ENCODE results near the gene MRPS18A. TPM values are rescaled to one million over a fixed set of nuclear protein-coding genes. Genes with fewer than 3 reads are reported as not detected.

MRPS18A gene
- total RNA-seq, 2 experiments from 2014 or later = 41.0 to 47.4 TPM

GRCh38 chr6:43629104-43629504 is 58.5 kb downstream of the MRPS18A start, which contains the start of gene GTPBP2:
Gene GTPBP2, minus strand, starts transcription at chr6:43629264. Its CDS starts 102 bp downstream, at chr6:43629162.
- Mint-ChIP-seq H3K36me3 (peaks cover 33% of the 10 kb centered on the region), H3K4me3 (peak within 1 kb of the TSS; percentile 100), H3K27ac (peak within 1 kb of the TSS; percentile 99), H3K9me3 (ENCODE audit: low read depth) (no peaks in the 10 kb centered on the region), H3K4me1 (peaks cover 46% of the 10 kb centered on the region), H3K27me3 (no peaks in the 10 kb centered on the region)
- DNase-seq (peak; percentile 99), ATAC-seq (peak; percentile 84)
- CTCF ChIA-PET = interaction anchor here (0.7 to 1.7 kb wide), 10 partner anchors 9 to 622 kb away, joined by 3 to 8 read pairs (median 3); partner anchors contain the start of genes DNPH1 and VEGFA

- H3K4me3 Mint-ChIP-seq = peak overlapping the region; percentile 100
- no peaks in the 10 kb centered on the region for H3K9me3 Mint-ChIP-seq (ENCODE audit: low read depth)
- H3K36me3 Mint-ChIP-seq = peaks cover 35% of the 10 kb centered on the region
Measured at GRCh38 chr6:43628393-43629103, 59.0 kb downstream of the MRPS18A start.

DNA sequence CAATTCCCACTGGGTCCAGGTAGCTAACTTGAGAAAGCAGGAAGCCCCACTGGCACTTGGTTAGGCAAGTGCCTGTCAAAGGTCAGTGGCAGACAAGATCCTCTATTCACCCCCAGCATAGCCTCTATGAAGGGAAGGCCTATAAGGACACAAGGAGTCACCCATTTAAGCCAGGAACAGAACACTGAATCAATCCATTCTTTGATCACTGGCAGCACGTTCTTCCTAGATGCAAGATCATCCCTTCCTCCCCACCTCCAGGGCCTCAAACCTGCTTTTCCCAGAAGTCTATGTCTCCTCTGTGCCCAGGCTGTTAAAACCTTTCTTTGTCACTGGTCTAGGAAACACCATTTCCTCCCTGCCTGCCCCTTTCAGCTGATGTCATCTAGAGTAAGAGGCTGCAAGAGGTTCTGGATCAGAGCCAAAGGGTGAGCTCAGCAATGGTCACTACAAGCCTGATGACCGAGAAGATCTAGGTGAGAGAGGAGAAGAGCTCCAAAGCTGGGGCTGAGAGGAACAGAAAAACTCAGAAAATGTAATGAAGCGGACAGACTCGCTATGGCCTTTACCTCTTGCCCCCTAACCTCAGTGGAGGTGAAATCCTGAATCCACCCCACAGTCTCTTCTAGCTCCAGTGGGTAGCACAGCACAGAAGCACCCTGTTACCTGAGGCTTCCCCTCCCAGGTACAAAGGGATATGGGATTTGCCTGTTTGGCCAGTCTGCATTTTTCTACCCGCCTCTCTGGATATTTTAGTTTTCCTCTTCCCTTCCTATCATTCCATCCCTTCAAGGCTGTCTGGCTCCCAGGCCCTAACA is 60.4 kb downstream of the MRPS18A start:
- Mint-ChIP-seq H3K4me3 (peak overlapping the region; percentile 100), H3K4me1 (peaks cover 43% of the 10 kb centered on the region), H3K27me3 (no peaks in the 10 kb centered on the region), H3K36me3 (peaks cover 44% of the 10 kb centered on the region), H3K9me3 (ENCODE audit: low read depth) (no peaks in the 10 kb centered on the region), H3K27ac (peak overlapping the region; percentile 71)
- peak; percentile 61 for DNase-seq
- CTCF ChIA-PET = interaction anchor here (1.0 kb wide), 1 partner anchor 52 kb away, joined by 3 read pairs; the partner anchor contains the start of genes POLH and XPO5
- ATAC-seq = no peak

More at GRCh38 chr6:43628393-43629103, 59.0 kb downstream of the MRPS18A start:
- peaks cover 43% of the 10 kb centered on the region for H3K4me1 Mint-ChIP-seq
- peak overlapping the region; percentile 99 for H3K27ac Mint-ChIP-seq
- CTCF ChIA-PET = interaction anchor here (0.8 to 1.7 kb wide), 5 partner anchors 34 to 623 kb away, joined by 3 to 5 read pairs (median 3); partner anchors contain the start of gene DNPH1
- DNase-seq (peak; percentile 81), ATAC-seq (peak; percentile 28)
- no peaks in the 10 kb centered on the region for H3K27me3 Mint-ChIP-seq

DNA sequence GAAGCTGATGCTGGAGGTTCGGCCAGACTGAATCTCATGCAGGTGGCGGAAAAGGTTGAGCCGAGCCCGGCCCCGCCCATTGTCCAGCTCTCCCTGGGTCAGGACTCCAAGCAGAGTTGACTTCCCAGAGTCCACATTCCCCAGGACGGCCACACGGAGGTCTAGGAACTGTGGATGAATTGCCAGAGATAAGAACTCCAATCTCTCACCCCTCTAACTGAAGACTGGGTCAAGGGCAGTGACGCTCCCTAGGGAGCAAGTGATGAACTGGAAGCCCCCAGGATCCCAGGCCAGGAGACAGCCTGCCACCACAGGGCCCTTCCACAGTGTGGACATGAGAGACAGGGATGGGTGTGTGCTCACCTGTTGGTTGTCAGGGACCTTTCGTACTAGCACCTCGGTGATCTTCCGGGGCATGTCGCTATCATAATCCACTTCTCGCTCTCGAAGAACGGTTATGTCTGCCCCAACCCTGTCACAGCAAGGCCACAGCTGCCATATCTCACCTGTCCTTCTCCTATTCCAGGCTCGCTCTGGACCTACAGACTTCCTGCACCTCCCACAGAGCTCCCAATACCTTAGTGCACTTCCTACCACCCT is 62.1 kb downstream of the MRPS18A start:
- H3K27ac Mint-ChIP-seq = no peak overlapping the region
- H3K27me3 Mint-ChIP-seq = no peaks in the 10 kb centered on the region
- no peak overlapping the region for H3K4me3 Mint-ChIP-seq
- peaks cover 58% of the 10 kb centered on the region for H3K36me3 Mint-ChIP-seq
- ATAC-seq (no peak), DNase-seq (no peak)
- CTCF ChIA-PET = no interaction called here
- H3K4me1 Mint-ChIP-seq = peaks cover 37% of the 10 kb centered on the region
- no peaks in the 10 kb centered on the region for H3K9me3 Mint-ChIP-seq (ENCODE audit: low read depth)

GRCh38 chr6:43624786-43625288 is 62.8 kb downstream of the MRPS18A start:
- Mint-ChIP-seq H3K4me1 (peaks cover 31% of the 10 kb centered on the region), H3K27ac (no peak overlapping the region), H3K36me3 (peaks cover 57% of the 10 kb centered on the region), H3K27me3 (no peaks in the 10 kb centered on the region), H3K9me3 (ENCODE audit: low read depth) (no peaks in the 10 kb centered on the region), H3K4me3 (no peak overlapping the region)
- no peak for ATAC-seq
- CTCF ChIA-PET = interaction anchor here (1.4 kb wide), 1 partner anchor 17 kb away, joined by 5 read pairs; no protein-coding TSS in a partner anchor
- no peak for DNase-seq

GRCh38 chr6:43623880-43624785 is 63.5 kb downstream of the MRPS18A start:
- H3K27me3 Mint-ChIP-seq = no peaks in the 10 kb centered on the region
- CTCF ChIA-PET = interaction anchor here (1.1 to 1.4 kb wide), 2 partner anchors 10 to 16 kb away, joined by 3 to 5 read pairs; no protein-coding TSS in a partner anchor
- peaks cover 31% of the 10 kb centered on the region for H3K4me1 Mint-ChIP-seq
- H3K36me3 Mint-ChIP-seq = peaks cover 57% of the 10 kb centered on the region
- DNase-seq (no peak), ATAC-seq (no peak)
- H3K27ac Mint-ChIP-seq = peak overlapping the region; percentile 39
- no peaks in the 10 kb centered on the region for H3K9me3 Mint-ChIP-seq (ENCODE audit: low read depth)
- H3K4me3 Mint-ChIP-seq = no peak overlapping the region

DNA sequence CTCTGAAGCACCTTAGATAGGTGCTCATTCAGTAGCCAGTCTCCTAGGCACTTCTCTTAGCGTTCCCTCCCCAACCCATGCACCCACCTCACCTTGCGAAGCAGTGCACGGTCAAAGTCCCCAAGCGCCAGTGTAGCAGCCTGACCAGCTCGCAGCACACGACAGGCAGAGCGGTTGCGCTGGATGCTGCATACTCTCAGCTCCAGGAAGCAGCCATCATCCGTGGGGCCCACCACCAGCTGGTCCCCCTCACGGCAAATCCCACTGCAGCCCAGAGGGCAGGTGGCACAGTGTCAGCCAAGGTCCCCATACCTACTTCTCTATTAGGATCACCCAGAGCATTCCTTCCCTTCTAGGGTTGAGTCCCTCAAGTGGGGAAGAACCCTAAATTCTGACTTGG is 65.0 kb downstream of the MRPS18A start:
- no peak for DNase-seq
- Mint-ChIP-seq H3K27ac (no peak overlapping the region), H3K9me3 (ENCODE audit: low read depth) (no peaks in the 10 kb centered on the region), H3K36me3 (peaks cover 55% of the 10 kb centered on the region), H3K4me3 (no peak overlapping the region), H3K4me1 (peaks cover 19% of the 10 kb centered on the region), H3K27me3 (no peaks in the 10 kb centered on the region)
- CTCF ChIA-PET = interaction anchor here (0.8 kb wide), 1 partner anchor 14 kb away, joined by 3 read pairs; no protein-coding TSS in a partner anchor
- no peak for ATAC-seq

DNA sequence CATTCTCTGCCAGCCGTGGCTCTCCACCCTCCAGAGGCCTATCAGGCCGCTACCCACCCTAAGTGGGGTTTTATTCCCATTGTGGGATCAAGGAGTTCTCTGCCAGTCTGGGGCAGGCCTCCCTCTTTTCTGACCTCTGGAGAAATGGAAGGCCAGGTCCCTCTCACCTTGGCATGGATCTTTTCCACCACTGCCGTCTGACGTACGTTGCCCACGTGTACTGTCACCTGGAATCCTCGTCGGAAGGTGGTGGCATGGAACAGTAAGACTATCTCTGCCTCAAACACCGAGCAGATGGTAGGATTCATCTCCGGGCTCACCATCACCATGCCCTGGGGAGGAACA is 65.8 kb downstream of the MRPS18A start:
- Mint-ChIP-seq H3K36me3 (peaks cover 54% of the 10 kb centered on the region), H3K4me3 (no peak overlapping the region), H3K27ac (no peak overlapping the region), H3K27me3 (no peaks in the 10 kb centered on the region), H3K9me3 (ENCODE audit: low read depth) (no peaks in the 10 kb centered on the region), H3K4me1 (peaks cover 12% of the 10 kb centered on the region)
- ATAC-seq (no peak), DNase-seq (no peak)
- CTCF ChIA-PET = interaction anchor here (1.1 to 3.3 kb wide), 2 partner anchors 14 to 45 kb away, joined by 3 to 16 read pairs; no protein-coding TSS in a partner anchor

Other genes with a start within 250 kb of the MRPS18A start
- gene DLK2, start 232.2 kb downstream of the MRPS18A start, total RNA-seq = not detected
- 10 to 100 TPM; 41.1 to 41.8 TPM for gene TJAP1, start 210.2 kb downstream of the MRPS18A start, total RNA-seq
- gene LRRC73, start 177.4 kb downstream of the MRPS18A start, total RNA-seq = under 1 TPM in 1 of 2 experiments, not detected in 1; 0.09 TPM
- gene YIPF3, start 170.9 kb downstream of the MRPS18A start, total RNA-seq = 10 to 100 TPM; 50.9 to 56.3 TPM
- 10 to 100 TPM; 30.8 to 48.2 TPM for gene POLR1C, start 170.7 kb downstream of the MRPS18A start, total RNA-seq
- 100 to 1,000 TPM in 1 of 2 experiments, 10 to 100 TPM in 1; 83.2 to 105 TPM for gene XPO5, start 111.8 kb downstream of the MRPS18A start, total RNA-seq
- 10 to 100 TPM; 65.4 to 91.4 TPM for gene POLH, start 111.6 kb downstream of the MRPS18A start, total RNA-seq
- 100 to 1,000 TPM; 117 to 130 TPM for gene GTPBP2, start 58.5 kb downstream of the MRPS18A start, total RNA-seq
- gene MAD2L1BP, start 52.0 kb downstream of the MRPS18A start, total RNA-seq = 10 to 100 TPM; 37.9 to 41.1 TPM
- not detected for gene RSPH9, start 42.8 kb downstream of the MRPS18A start, total RNA-seq
- 10 to 100 TPM; 27.8 to 29.0 TPM for gene VEGFA, start 82.4 kb upstream of the MRPS18A start, total RNA-seq

Data from activated CD8-positive, alpha-beta memory T cell treated with anti-CD3 and anti-CD28 coated beads, Interleukin-2, amount 10 ng/mL, durations not matched to agents 7 days and 5 days (primary cell).